ACHN (cell line): ENCODE measurements around the gene HBG1.
"Not testable (repeated sequence)": the region's sequence is repeated elsewhere in the genome, so short reads cannot be mapped to it uniquely, and the experiment has no call there.

Source experiments
- DNase-seq: peaks from one replicate; pipeline ENCODE4 v3.0.0-alpha.2; 2015
- in situ Hi-C: cut with HindIII; loops from 2 replicates; pipeline ENCODE4 v1.10.0; 2017; ENCODE audit warnings: low sequenced_read_pairs, low pct_ligation_motif_present, low pct_unique_long_range_greater_than_20kb

Gene HBG1

DNA sequence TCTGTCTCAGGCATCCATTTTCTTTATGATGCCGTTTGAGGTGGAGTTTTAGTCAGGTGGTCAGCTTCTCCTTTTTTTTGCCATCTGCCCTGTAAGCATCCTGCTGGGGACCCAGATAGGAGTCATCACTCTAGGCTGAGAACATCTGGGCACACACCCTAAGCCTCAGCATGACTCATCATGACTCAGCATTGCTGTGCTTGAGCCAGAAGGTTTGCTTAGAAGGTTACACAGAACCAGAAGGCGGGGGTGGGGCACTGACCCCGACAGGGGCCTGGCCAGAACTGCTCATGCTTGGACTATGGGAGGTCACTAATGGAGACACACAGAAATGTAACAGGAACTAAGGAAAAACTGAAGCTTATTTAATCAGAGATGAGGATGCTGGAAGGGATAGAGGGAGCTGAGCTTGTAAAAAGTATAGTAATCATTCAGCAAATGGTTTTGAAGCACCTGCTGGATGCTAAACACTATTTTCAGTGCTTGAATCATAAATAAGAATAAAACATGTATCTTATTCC is 31.0 kb upstream of the HBG1 start:
- in situ Hi-C loops: no loop called here
- peak; percentile 93 for DNase-seq

DNA sequence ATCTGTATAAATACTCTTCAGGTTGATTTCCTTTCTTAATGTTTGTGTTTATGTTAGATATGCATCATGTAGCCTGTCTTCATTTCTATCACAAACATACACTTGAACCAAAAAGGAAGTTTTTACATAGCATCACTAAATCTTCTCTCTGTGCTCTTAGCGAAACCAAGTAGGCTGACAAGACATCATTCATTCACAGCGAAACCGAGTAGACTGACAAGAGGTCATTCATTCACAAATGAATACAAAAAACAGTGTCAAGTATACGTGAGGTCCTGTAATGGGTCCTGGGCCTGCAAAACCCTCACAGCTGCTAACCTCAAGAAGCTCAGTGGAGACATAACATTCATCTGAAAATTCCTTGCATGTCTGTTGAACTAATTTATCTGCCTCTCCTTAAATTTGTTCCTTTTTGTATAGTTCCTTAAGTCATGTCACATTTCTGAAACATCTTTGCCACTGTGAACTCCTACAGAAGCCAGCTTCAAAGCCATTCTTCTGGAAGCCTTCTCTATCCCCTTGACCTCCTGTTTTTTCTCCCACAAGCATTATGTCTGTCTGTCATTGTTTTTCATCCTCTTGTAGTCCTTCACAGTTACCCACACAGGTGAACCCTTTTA is 29.9 kb upstream of the HBG1 start:
- in situ Hi-C loops: no loop called here
- DNase-seq: no peak

- in situ Hi-C loops: no loop called here
- DNase-seq: no peak
Observed at GRCh38 chr11:5277807-5278382, 28.2 kb upstream of the HBG1 start.

GRCh38 chr11:5276697-5277096 is 27.0 kb upstream of the HBG1 start:
- in situ Hi-C loops: no loop called here
- no peak for DNase-seq

DNA sequence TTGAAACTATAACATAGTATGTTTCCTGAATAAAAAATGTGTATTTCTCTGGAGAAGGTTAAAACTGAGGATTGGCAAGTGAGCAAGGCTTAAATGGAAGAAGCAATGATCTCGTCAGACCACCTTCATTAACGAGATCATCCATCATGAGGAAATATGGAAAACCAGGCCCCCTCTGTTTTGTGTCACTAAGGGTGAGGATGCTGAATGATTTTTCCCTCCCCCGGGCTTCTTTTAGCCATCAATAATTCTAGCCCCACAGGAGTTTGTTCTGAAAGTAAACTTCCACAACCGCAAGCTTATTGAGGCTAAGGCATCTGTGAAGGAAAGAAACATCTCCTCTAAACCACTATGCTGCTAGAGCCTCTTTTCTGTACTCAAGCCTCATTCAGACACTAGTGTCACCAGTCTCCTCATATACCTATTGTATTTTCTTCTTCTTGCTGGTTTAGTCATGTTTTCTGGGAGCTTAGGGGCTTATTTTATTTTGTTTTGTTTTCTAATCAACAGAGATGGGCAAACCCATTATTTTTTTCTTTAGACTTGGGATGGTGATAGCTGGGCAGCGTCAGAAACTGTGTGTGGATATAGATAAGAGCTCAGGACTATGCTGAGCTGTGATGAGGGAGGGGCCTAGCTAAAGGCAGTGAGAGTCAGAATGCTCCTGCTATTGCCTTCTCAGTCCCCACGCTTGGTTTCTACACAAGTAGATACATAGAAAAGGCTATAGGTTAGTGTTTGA is 25.9 kb upstream of the HBG1 start:
- in situ Hi-C loops: no loop called here
- DNase-seq: no peak

DNA sequence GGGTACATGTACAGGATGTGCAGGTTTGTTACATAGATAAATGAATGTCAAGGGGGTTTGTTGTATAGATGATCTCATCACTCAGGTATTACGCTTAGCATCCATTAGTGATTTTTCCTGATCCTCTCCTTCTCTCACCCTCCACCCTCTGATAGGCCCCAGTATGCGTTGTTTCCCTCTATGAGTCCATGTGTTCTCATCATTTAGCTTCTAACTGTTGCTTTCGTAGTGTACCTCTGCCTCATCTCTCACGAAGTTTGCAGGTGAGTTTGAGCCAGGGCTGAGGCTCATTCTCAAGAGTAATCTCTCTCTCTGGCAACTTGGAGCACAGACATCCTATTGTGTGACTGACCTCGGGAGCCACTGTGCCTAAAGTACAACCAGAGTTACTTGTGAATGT is 24.7 kb upstream of the HBG1 start:
- no peak for DNase-seq
- in situ Hi-C loops: no loop called here

GRCh38 chr11:5272395-5273017 is 22.8 kb upstream of the HBG1 start:
- in situ Hi-C loops: no loop called here
- DNase-seq: no peak

GRCh38 chr11:5269715-5270147 is 20.1 kb upstream of the HBG1 start, which contains the start of gene HBE1:
Gene HBE1, minus strand, starts transcription at chr11:5269945. Its CDS starts 55 bp downstream, at chr11:5269890.
- in situ Hi-C loops: no loop called here
- DNase-seq: no peak

- in situ Hi-C loops: no loop called here
- DNase-seq: no peak
Observed at GRCh38 chr11:5267033-5267563, 17.4 kb upstream of the HBG1 start.

- in situ Hi-C loops: no loop called here
- DNase-seq: no peak
Observed at GRCh38 chr11:5266609-5267008, 17.0 kb upstream of the HBG1 start.

DNA sequence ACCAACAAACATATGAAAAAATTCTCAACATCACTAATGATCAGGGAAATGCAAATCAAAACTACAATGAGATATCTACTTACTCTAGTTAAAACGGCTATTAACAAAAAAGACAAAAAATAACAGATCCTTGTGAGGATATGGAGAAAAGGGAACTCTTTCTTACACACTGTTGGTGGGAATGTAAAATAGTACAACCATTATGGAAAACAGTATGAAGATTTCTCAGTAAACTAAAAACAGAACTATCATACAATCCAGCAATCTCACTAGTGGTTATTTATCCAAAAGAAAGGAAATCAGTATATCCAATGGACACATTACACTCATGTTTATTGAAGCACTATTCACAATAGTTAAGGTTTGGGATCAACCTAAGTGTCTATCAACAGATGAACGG is 16.2 kb upstream of the HBG1 start:
- in situ Hi-C loops: no loop called here
- DNase-seq: no peak

- DNase-seq: no peak
- in situ Hi-C loops: no loop called here
Observed at GRCh38 chr11:5258543-5259262, 9.0 kb upstream of the HBG1 start.

DNA sequence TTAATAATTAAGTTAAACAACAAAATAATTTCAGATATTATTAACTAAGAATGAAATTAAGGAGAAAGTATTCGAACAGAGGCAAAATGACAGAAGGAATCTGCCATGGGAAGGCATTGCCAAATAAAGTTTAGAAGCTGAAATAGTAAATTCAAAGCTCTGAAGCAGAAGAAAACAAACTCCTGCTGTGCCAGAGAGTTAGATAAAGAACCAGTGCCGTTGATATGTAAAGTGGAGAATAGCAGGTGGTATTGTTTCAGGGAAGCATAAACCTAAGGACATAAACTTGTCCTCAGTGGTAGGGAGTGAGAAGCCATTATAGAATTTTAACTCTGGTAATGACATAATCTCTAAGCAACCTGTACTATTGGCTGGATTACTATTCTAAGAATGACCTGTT is 7.6 kb upstream of the HBG1 start:
- no peak for DNase-seq
- in situ Hi-C loops: no loop called here

DNA sequence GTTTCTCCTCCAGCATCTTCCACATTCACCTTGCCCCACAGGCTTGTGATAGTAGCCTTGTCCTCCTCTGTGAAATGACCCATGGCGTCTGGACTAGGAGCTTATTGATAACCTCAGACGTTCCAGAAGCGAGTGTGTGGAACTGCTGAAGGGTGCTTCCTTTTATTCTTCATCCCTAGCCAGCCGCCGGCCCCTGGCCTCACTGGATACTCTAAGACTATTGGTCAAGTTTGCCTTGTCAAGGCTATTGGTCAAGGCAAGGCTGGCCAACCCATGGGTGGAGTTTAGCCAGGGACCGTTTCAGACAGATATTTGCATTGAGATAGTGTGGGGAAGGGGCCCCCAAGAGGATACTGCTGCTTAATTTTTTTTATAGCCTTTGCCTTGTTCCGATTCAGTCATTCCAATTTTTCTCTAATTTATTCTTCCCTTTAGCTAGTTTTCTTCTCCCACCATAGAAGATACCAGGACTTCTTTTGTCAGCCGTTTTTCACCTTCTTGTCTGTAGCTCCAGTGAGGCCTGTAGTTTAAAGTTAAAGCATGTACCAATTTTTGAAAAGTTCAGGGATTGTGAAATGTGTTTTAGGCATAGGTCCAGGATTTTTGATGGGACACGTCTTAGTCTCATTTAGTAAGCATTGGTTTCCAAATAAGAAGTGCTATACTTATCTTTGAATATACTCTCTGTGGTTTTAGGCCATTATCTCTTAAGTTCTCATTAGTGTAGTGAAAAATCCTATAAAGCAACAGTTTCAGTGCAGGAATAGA is 5.2 kb upstream of the HBG1 start, which contains the start of gene HBG2:
Gene HBG2 (minus strand): TSS at position 136 of the 768 bp plus-strand sequence. CDS start 53 bp downstream, at position 83.
- in situ Hi-C loops, DNase-seq: not testable (repeated sequence)

DNA sequence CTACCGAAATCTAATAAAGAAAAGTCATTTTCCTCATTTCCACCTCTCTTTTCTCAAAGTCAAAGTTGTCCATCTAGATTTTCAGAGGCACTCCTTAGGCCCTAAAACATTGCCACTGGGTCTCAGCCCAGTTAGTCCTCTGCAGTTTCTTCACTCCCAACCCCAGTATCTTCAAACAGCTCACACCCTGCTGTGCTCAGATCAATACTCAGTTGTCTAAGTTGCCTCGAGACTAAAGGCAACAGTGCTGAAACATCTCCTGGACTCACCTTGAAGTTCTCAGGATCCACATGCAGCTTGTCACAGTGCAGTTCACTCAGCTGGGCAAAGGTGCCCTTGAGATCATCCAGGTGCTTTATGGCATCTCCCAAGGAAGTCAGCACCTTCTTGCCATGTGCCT is 4.4 kb upstream of the HBG1 start:
- DNase-seq, in situ Hi-C loops: not testable (repeated sequence)

DNA sequence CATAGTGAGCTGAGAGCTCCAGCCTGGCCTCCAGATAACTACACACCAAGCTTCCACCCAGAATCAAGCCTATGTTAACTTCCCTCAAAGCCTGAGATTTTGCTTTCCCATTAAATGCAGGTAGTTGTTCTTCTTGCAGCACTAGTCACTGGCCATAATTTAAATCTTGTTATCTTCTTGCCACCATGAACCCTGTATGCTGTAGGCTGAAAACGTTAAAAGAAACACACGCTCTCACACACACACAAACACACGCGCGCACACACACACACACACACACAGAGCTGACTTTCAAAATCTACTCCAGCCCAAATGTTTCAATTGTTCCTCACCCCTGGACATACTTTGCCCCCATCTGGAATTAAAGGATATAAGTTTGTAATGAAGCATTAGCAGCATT is 3.8 kb upstream of the HBG1 start:
- in situ Hi-C loops, DNase-seq: not testable (repeated sequence)

DNA sequence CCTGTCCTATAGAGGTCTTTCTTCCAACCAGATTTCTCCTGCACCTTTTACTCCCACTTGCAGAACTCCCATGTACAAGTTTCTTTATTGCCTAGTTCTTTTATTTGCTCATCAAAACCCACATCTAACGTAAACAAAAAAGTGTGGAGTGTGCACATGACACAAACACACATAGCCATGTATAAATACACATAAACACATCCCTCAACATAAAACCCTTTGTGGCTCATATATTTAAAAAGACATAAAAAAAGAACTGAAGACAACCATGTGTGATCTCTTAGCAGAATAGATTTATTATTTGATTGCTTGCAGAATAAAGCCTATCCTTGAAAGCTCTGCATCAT is 3.2 kb upstream of the HBG1 start:
- no peak for DNase-seq
- in situ Hi-C loops: no loop called here
